GM12891 (cell line): ENCODE results near the gene NRIP2.

ENCODE experiments used
- POLR2A ChIP-seq: IDR thresholded peaks from 2 replicates; pipeline ENCODE4 v1.6.1; 2011; ENCODE audit warnings: low read depth, low read length, control low read depth
- POLR2AphosphoS5 ChIP-seq: IDR thresholded peaks from 2 replicates; pipeline ENCODE4 v1.6.1; 2011; ENCODE audit warnings: low read depth, low read length, control low read depth
- SPI1 ChIP-seq: IDR thresholded peaks from 2 replicates; pipeline ENCODE4 v1.6.1; 2011; ENCODE audit warnings: low read depth, low read length, control low read depth
- TAF1 ChIP-seq: IDR thresholded peaks from 2 replicates; pipeline ENCODE4 v1.6.1; 2011; ENCODE audit warnings: low read depth, low read length, control low read depth

DNA sequence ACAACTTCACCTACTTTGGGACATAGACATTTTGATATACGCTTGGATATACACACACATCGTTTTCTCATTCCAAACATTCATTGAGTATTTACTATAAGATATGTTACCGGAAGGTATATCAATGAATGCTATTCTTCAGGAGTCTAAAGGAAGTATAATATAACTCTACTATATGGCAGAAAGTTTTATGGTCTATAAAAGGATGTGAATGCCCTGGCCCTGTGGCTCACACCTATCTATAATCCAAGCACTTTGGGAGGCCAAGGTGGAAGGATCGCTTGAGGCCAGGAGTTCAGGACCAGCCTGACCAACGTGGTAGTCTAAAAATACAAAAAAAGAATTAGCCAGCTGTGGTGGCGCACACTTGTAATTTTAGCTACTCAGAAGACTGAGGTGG is 5.6 kb downstream of the NRIP2 start:
- TF ChIP-seq POLR2AphosphoS5 (no peak), POLR2A (no peak), TAF1 (no peak), SPI1 (no peak)
